Natural killer cell treated with Interleukin-12 subunit alpha and Interleukin-12 subunit beta and Interleukin-15 and Interleukin-18, amount 100 ng/mL, for 72 hours (primary cell): ENCODE data around the gene MSI2. TPM values are rescaled to one million over a fixed set of nuclear protein-coding genes. Genes with fewer than 3 reads are reported as not detected.
A peak's percentile ranks its signal among the peaks of the same experiment; 100 is the strongest.

Source experiments
- ATAC-seq, 2 donors: fragments of 150-1000 bp; cut with Tn5 transposase in 1 of 2; sonication (Bioruptor Pico), chemical (Tn5 transposase) in 1 of 2; 2 replicates each; pipeline ENCODE4 v1.10.0; 2021
- DNase-seq: peaks from one replicate; pipeline ENCODE4 v3.0.0; 2022; ENCODE audit warnings: low spot score
- H3K27ac Mint-ChIP-seq, 2 donors: 1 replicate in 1 of 2; 2 replicates in 1 of 2; pipeline ENCODE4 v1.8.0; 2022; ENCODE audit warnings: mixed read lengths in 2 of 2, mild to moderate bottlenecking in 1 of 2, moderate library complexity in 1 of 2
- H3K27me3 Mint-ChIP-seq, 2 donors: 1 replicate in 1 of 2; 2 replicates in 1 of 2; pipeline ENCODE4 v1.8.0; 2022; ENCODE audit warnings: mixed read lengths in 2 of 2
- H3K36me3 Mint-ChIP-seq: one replicate; pipeline ENCODE4 v1.8.0; 2022; ENCODE audit warnings: mixed read lengths
- H3K4me1 Mint-ChIP-seq, 2 donors: 1 replicate in 1 of 2; 2 replicates in 1 of 2; pipeline ENCODE4 v1.8.0; 2022; ENCODE audit warnings: low read depth in 2 of 2, mixed read lengths in 2 of 2, mild to moderate bottlenecking in 1 of 2
- H3K4me3 Mint-ChIP-seq: one replicate; pipeline ENCODE4 v1.8.0; 2022; ENCODE audit warnings: mixed read lengths
- H3K9me3 Mint-ChIP-seq: 2 replicates; pipeline ENCODE4 v1.8.0; 2022; ENCODE audit warnings: mixed read lengths
- total RNA-seq, 2 donors: library from RNA; stranded (reverse); gene quantifications; one replicate each; pipeline ENCODE4 v1.2.3, GENCODE V29; 2022

The MSI2 gene
- total RNA-seq, 2 donors from 2014 or later: 51.3 to 126 TPM

GRCh38 chr17:57313097-57313835, 56.9 kb downstream of the MSI2 start:
- DNase-seq (no peak), ATAC-seq (no peak)
- no peaks in the 10 kb centered on the region for H3K36me3 Mint-ChIP-seq
- H3K27ac Mint-ChIP-seq: no peak overlapping the region
- H3K9me3 Mint-ChIP-seq: no peaks in the 10 kb centered on the region
- peaks cover 0 to 5% of the 10 kb centered on the region in 2 donors for H3K4me1 Mint-ChIP-seq
- no peak overlapping the region for H3K4me3 Mint-ChIP-seq
- H3K27me3 Mint-ChIP-seq: no peaks in the 10 kb centered on the region

GRCh38 chr17:57315061-57316015, 59.0 kb downstream of the MSI2 start:
- peaks cover 0 to 2% of the 10 kb centered on the region in 2 donors for H3K4me1 Mint-ChIP-seq
- no peaks in the 10 kb centered on the region for H3K27me3 Mint-ChIP-seq
- ATAC-seq (no peak), DNase-seq (no peak)
- no peak overlapping the region for H3K27ac Mint-ChIP-seq
- no peak overlapping the region for H3K4me3 Mint-ChIP-seq
- H3K9me3 Mint-ChIP-seq: no peaks in the 10 kb centered on the region
- no peaks in the 10 kb centered on the region for H3K36me3 Mint-ChIP-seq

GRCh38 chr17:57316361-57316760, 60.0 kb downstream of the MSI2 start:
- ATAC-seq (no peak), DNase-seq (no peak)
- H3K27ac Mint-ChIP-seq: no peak overlapping the region
- H3K4me3 Mint-ChIP-seq: no peak overlapping the region
- H3K36me3 Mint-ChIP-seq: no peaks in the 10 kb centered on the region
- no peaks in the 10 kb centered on the region for H3K27me3 Mint-ChIP-seq
- H3K9me3 Mint-ChIP-seq: no peaks in the 10 kb centered on the region
- H3K4me1 Mint-ChIP-seq: peaks cover 0 to 2% of the 10 kb centered on the region in 2 donors

- no peaks in the 10 kb centered on the region for H3K36me3 Mint-ChIP-seq
- ATAC-seq: no peak
- no peak for DNase-seq
- H3K4me1 Mint-ChIP-seq: no peaks in the 10 kb centered on the region
- no peak overlapping the region for H3K4me3 Mint-ChIP-seq
- no peaks in the 10 kb centered on the region for H3K27me3 Mint-ChIP-seq
- H3K27ac Mint-ChIP-seq: no peak overlapping the region
- H3K9me3 Mint-ChIP-seq: no peaks in the 10 kb centered on the region
Measured at GRCh38 chr17:57317079-57317478, 60.8 kb downstream of the MSI2 start.

GRCh38 chr17:57318913-57319312, 62.6 kb downstream of the MSI2 start:
- ATAC-seq: no peak
- Mint-ChIP-seq H3K4me1 (no peaks in the 10 kb centered on the region), H3K9me3 (no peaks in the 10 kb centered on the region), H3K4me3 (no peak overlapping the region), H3K27ac (no peak overlapping the region), H3K27me3 (no peaks in the 10 kb centered on the region), H3K36me3 (no peaks in the 10 kb centered on the region)
- no peak for DNase-seq

- H3K9me3 Mint-ChIP-seq: no peaks in the 10 kb centered on the region
- no peak for DNase-seq
- no peak overlapping the region for H3K4me3 Mint-ChIP-seq
- no peaks in the 10 kb centered on the region for H3K27me3 Mint-ChIP-seq
- ATAC-seq: no peak
- peaks cover 0 to 3% of the 10 kb centered on the region in 2 donors for H3K4me1 Mint-ChIP-seq
- H3K27ac Mint-ChIP-seq: no peak overlapping the region
- no peaks in the 10 kb centered on the region for H3K36me3 Mint-ChIP-seq
Measured at GRCh38 chr17:57319806-57320205, 63.5 kb downstream of the MSI2 start.

GRCh38 chr17:57323391-57323790, 67.1 kb downstream of the MSI2 start:
- no peak for DNase-seq
- H3K9me3 Mint-ChIP-seq: no peaks in the 10 kb centered on the region
- no peaks in the 10 kb centered on the region for H3K36me3 Mint-ChIP-seq
- H3K4me1 Mint-ChIP-seq: peaks cover 9 to 13% of the 10 kb centered on the region in 2 donors
- H3K27me3 Mint-ChIP-seq: no peaks in the 10 kb centered on the region
- H3K27ac Mint-ChIP-seq: no peak overlapping the region
- ATAC-seq: peak in 1 of 2 donors; percentile 24
- H3K4me3 Mint-ChIP-seq: no peak overlapping the region

- H3K4me3 Mint-ChIP-seq: no peak overlapping the region
- peaks cover 10 to 13% of the 10 kb centered on the region in 2 donors for H3K4me1 Mint-ChIP-seq
- no peaks in the 10 kb centered on the region for H3K9me3 Mint-ChIP-seq
- no peaks in the 10 kb centered on the region for H3K27me3 Mint-ChIP-seq
- DNase-seq: no peak
- no peak for ATAC-seq
- no peak overlapping the region for H3K27ac Mint-ChIP-seq
- no peaks in the 10 kb centered on the region for H3K36me3 Mint-ChIP-seq
Measured at GRCh38 chr17:57324060-57324459, 67.7 kb downstream of the MSI2 start.

GRCh38 chr17:57324631-57325030, 68.3 kb downstream of the MSI2 start:
- ATAC-seq (no peak), DNase-seq (no peak)
- H3K9me3 Mint-ChIP-seq: no peaks in the 10 kb centered on the region
- peak overlapping the region in 1 of 2 donors; percentile 52 for H3K27ac Mint-ChIP-seq
- H3K36me3 Mint-ChIP-seq: no peaks in the 10 kb centered on the region
- no peaks in the 10 kb centered on the region for H3K27me3 Mint-ChIP-seq
- no peak overlapping the region for H3K4me3 Mint-ChIP-seq
- H3K4me1 Mint-ChIP-seq: peaks cover 10 to 13% of the 10 kb centered on the region in 2 donors

GRCh38 chr17:57326336-57326735, 70.0 kb downstream of the MSI2 start:
- Mint-ChIP-seq H3K36me3 (no peaks in the 10 kb centered on the region), H3K27ac (no peak overlapping the region), H3K9me3 (no peaks in the 10 kb centered on the region), H3K4me3 (no peak overlapping the region), H3K4me1 (peaks cover 10 to 13% of the 10 kb centered on the region in 2 donors), H3K27me3 (no peaks in the 10 kb centered on the region)
- DNase-seq (no peak), ATAC-seq (no peak)

GRCh38 chr17:57326764-57327163, 70.4 kb downstream of the MSI2 start:
- ATAC-seq (no peak), DNase-seq (no peak)

GRCh38 chr17:57327176-57327970, 71.0 kb downstream of the MSI2 start:
- no peak for ATAC-seq
- Mint-ChIP-seq H3K27me3 (no peaks in the 10 kb centered on the region), H3K27ac (no peak overlapping the region), H3K4me3 (no peak overlapping the region), H3K4me1 (peaks cover 10 to 13% of the 10 kb centered on the region in 2 donors), H3K9me3 (no peaks in the 10 kb centered on the region), H3K36me3 (no peaks in the 10 kb centered on the region)
- no peak for DNase-seq

More at GRCh38 chr17:57326764-57327163, 70.4 kb downstream of the MSI2 start:
- Mint-ChIP-seq H3K27me3 (no peaks in the 10 kb centered on the region), H3K4me3 (no peak overlapping the region), H3K27ac (no peak overlapping the region), H3K9me3 (no peaks in the 10 kb centered on the region), H3K36me3 (no peaks in the 10 kb centered on the region), H3K4me1 (peaks cover 10 to 13% of the 10 kb centered on the region in 2 donors)

- no peak for ATAC-seq
Measured at GRCh38 chr17:57328109-57328882, 72.0 kb downstream of the MSI2 start.

More at GRCh38 chr17:57328109-57328882, 72.0 kb downstream of the MSI2 start:
- H3K4me3 Mint-ChIP-seq: no peak overlapping the region
- DNase-seq: no peak
- H3K9me3 Mint-ChIP-seq: no peaks in the 10 kb centered on the region
- peaks cover 10 to 13% of the 10 kb centered on the region in 2 donors for H3K4me1 Mint-ChIP-seq
- no peaks in the 10 kb centered on the region for H3K27me3 Mint-ChIP-seq
- H3K27ac Mint-ChIP-seq: no peak overlapping the region
- H3K36me3 Mint-ChIP-seq: no peaks in the 10 kb centered on the region
